ENCODE data around the gene ITPKA. TPM values are rescaled to one million over a fixed set of nuclear protein-coding genes. Genes with fewer than 3 reads are reported as not detected.

ITPKA gene
- total RNA-seq, 1 donor from 2014 or later: 6.7 TPM

GRCh38 chr15:41517895-41518449 lies 24.3 kb downstream of the ITPKA start:
- H3K4me3 ChIP-seq (ENCODE audit: low read depth, low read length): no peak overlapping the region
- no peak for DNase-seq (ENCODE audit: low read depth)

GRCh38 chr15:41520636-41521035 lies 27.0 kb downstream of the ITPKA start:
- no peak for DNase-seq (ENCODE audit: low read depth)
- H3K4me3 ChIP-seq (ENCODE audit: low read depth, low read length): no peak overlapping the region
- TF ChIP-seq CTCF (conservative IDR thresholded peaks at IDR 0.05; ENCODE audit: low read depth, low read length): no peak

More at GRCh38 chr15:41517895-41518449, 24.3 kb downstream of the ITPKA start:
- no peak for TF ChIP-seq CTCF (conservative IDR thresholded peaks at IDR 0.05; ENCODE audit: low read depth, low read length)

GRCh38 chr15:41521614-41522013 lies 27.9 kb downstream of the ITPKA start:
- no peak overlapping the region for H3K4me3 ChIP-seq (ENCODE audit: low read depth, low read length)
- no peak for DNase-seq (ENCODE audit: low read depth)
- TF ChIP-seq CTCF (conservative IDR thresholded peaks at IDR 0.05; ENCODE audit: low read depth, low read length): no peak

- DNase-seq (ENCODE audit: low read depth): no peak
- no peak for TF ChIP-seq CTCF (conservative IDR thresholded peaks at IDR 0.05; ENCODE audit: low read depth, low read length)
Measured at GRCh38 chr15:41523097-41523496, 29.4 kb downstream of the ITPKA start.

DNA sequence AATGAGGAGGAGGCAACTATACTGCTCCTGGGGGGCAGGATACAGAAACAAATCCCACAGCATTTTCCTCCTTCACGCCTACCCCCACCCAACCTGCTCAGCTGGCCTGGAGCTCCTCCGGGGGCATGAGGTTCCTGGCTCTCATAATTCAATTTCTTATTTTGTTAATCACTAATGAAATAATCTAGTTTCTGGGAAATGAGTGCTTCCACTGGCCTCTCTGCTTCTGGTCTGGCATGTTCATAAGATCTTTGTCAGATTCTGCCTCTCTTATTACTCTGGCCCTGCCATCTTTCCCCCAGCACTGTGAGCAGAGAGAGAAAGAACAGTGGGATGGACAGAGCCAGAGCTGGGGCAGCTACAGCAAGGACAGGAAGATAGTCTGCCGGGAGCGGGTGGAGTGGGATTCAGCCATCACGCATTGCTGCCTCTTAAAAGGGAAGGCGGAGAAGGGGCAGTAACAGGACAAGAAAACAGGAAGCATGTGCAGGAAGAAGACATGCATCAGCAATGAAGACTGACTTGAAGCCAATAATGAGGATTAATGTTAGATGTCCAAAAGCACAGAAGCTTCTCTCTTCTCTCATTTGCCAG lies 36.8 kb downstream of the ITPKA start:
- H3K4me3 ChIP-seq (ENCODE audit: low read depth, low read length): no peak overlapping the region
- TF ChIP-seq CTCF (conservative IDR thresholded peaks at IDR 0.05; ENCODE audit: low read depth, low read length): no peak
- no peak for DNase-seq (ENCODE audit: low read depth)

More at GRCh38 chr15:41523097-41523496, 29.4 kb downstream of the ITPKA start:
- no peak overlapping the region for H3K4me3 ChIP-seq (ENCODE audit: low read depth, low read length)

DNA sequence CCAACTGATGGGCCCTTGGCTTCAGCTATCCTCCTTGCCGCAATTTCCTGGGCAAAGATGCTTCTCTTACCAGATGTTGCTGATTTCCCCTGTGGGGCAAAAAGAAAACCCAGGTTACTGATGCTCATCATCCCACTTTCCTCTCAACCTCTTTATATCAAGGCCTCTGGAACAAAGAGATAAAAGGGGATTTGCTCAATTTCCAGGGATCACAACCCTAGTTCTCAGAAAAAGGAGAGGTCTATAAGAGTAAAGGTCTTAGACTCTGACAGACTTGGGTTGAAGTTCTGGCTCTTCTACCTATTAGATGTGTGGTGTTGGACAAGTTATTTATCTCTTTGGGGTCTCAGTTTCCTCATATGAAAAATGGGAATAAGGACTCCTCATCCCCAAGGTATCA lies 41.9 kb downstream of the ITPKA start:
- no peak for TF ChIP-seq CTCF (conservative IDR thresholded peaks at IDR 0.05; ENCODE audit: low read depth, low read length)
- no peak for DNase-seq (ENCODE audit: low read depth)
- H3K4me3 ChIP-seq (ENCODE audit: low read depth, low read length): no peak overlapping the region

GRCh38 chr15:41536866-41537265 lies 43.2 kb downstream of the ITPKA start:
- no peak for DNase-seq (ENCODE audit: low read depth)
- no peak for TF ChIP-seq CTCF (conservative IDR thresholded peaks at IDR 0.05; ENCODE audit: low read depth, low read length)

More at GRCh38 chr15:41536866-41537265, 43.2 kb downstream of the ITPKA start:
- H3K4me3 ChIP-seq (ENCODE audit: low read depth, low read length): no peak overlapping the region

Measured in epithelial cell of proximal tubule (primary cell).